ENCODE results near the gene ADGRG3. TPM values are rescaled to one million over a fixed set of nuclear protein-coding genes. Genes with fewer than 3 reads are reported as not detected.

Gene ADGRG3
- total RNA-seq, 1 donor from 2014 or later = not detected

DNA sequence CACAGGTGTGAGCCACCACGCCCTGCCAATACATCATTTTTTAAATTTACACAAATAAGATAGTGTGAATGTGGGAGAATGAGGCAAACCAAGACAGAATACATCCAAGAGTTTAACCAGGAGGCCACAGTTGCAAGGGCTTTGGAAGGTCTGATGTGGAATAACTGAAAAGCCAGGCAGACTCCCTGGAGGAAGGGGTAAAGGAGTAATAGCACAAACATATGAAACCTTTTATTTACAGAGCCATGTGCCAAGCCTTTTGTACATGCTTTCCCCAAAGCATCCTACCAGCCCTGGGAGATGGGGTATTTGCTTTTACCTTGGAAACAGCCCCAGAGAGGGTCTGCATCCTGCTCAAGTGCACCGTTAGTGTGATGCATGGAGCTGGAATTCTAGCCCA, 4.7 kb downstream of the ADGRG3 start:
- Histone ChIP-seq H3K79me2 (ENCODE audit: low read depth) (no peaks in the 10 kb centered on the region), H3K4me1 (peaks cover 19% of the 10 kb centered on the region), H3K9ac (no peak overlapping the region), H3K36me3 (no peaks in the 10 kb centered on the region), H4K20me1 (ENCODE audit: low read depth) (no peaks in the 10 kb centered on the region), H3K4me3 (no peak overlapping the region), H3K9me3 (ENCODE audit: low read depth) (no peaks in the 10 kb centered on the region), H3F3A (ENCODE audit: low read depth) (peaks cover 10% of the 10 kb centered on the region), H3K4me2 (no peak overlapping the region), H3K27me3 (no peaks in the 10 kb centered on the region), H3K27ac (no peak overlapping the region), H2AFZ (replicated peaks) (no peak overlapping the region)
- no peak overlapping the region for H3K4me3 Mint-ChIP-seq
- DNase-seq (ENCODE audit: low spot score) = no peak
- TF ChIP-seq EZH2 (IDR thresholded peaks at IDR 0.05) = no peak
- TF ChIP-seq, protein P1, sequence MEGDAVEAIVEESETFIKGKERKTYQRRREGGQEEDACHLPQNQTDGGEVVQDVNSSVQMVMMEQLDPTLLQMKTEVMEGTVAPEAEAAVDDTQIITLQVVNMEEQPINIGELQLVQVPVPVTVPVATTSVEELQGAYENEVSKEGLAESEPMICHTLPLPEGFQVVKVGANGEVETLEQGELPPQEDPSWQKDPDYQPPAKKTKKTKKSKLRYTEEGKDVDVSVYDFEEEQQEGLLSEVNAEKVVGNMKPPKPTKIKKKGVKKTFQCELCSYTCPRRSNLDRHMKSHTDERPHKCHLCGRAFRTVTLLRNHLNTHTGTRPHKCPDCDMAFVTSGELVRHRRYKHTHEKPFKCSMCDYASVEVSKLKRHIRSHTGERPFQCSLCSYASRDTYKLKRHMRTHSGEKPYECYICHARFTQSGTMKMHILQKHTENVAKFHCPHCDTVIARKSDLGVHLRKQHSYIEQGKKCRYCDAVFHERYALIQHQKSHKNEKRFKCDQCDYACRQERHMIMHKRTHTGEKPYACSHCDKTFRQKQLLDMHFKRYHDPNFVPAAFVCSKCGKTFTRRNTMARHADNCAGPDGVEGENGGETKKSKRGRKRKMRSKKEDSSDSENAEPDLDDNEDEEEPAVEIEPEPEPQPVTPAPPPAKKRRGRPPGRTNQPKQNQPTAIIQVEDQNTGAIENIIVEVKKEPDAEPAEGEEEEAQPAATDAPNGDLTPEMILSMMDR (IDR thresholded peaks at IDR 0.05) = no peak
- no peak for TF ChIP-seq EZH2phosphoT487 (IDR thresholded peaks at IDR 0.05)
- peaks cover 23% of the 10 kb centered on the region for H3K4me1 Mint-ChIP-seq
- H3K36me3 Mint-ChIP-seq = no peaks in the 10 kb centered on the region
- no peaks in the 10 kb centered on the region for H3K9me3 Mint-ChIP-seq
- peaks cover 6% of the 10 kb centered on the region for H3K27me3 Mint-ChIP-seq (ENCODE audit: insufficient read depth, low read depth)
- H3K27ac Mint-ChIP-seq = no peak overlapping the region

DNA sequence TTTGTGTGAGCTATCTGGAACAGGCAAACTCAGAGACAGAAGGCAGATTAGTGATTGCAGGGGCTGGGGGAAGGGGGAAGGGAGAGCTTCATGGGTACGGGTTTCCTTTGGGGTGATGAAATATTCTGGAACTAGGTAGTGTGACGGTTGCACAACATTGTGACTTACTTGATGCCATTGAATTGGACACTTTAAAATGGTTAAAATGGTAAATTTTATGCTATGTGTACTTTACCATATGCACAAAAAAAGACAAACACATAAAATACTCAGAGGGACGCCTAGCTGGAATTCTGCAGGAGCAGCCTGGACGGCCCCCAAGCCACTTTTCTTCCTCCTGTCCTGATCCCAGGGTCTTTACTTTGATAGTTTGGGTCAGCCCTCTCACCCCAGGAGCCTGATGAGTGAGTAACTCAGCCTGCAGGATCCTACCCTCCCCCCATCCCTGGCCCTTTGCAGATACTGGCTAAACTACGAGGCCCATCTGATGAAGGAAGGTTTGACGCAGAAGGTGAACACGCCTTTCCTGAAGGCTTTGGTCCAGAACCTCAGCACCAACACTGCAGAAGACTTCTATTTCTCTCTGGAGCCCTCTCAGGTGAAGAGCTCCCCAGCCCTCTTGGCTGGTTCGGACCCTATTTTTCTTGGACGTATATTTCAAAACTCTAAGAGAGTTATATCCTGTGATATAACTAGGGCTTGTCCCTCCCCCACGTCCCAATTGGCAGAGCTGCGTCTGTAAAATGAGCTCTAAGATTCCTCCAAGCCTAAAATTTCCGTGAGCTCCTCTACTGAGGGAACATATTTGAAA, 7.8 kb downstream of the ADGRG3 start:
- peaks cover 19% of the 10 kb centered on the region for H3K4me1 ChIP-seq

DNA sequence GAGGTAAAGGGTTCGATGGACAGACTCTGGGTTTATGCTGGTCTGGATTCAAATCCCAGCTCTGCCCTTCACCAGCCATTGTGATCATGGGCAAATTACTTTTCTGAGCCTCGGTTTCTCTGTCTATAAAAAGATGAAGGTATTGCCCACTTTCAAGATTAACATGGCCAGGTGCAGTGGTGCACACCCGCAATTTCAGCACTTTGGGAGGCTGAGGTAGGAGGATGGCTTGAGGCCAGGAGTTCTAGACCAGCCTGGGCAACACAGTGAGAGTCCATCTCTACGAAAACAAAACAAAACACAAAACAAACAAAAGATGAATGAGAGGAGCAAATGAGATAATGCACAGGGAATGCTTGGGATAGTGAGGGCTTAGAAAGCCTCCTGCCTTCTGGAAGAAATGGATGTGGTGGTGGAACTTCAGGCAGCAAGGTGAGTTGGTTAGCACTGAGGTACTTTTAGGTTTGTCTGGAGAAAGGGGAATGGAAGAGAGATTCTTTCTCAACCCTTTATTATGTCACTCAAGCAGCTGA, 8.5 kb downstream of the ADGRG3 start:
- no peak for TF ChIP-seq EZH2 (IDR thresholded peaks at IDR 0.05)
- TF ChIP-seq, protein P1 (IDR thresholded peaks at IDR 0.05) = no peak
- no peak for TF ChIP-seq EZH2phosphoT487 (IDR thresholded peaks at IDR 0.05)
- no peaks in the 10 kb centered on the region for H3K27me3 ChIP-seq
- H3K4me1 Mint-ChIP-seq = peaks cover 31% of the 10 kb centered on the region
- H2AFZ ChIP-seq (replicated peaks) = peak overlapping the region; percentile 17
- peak overlapping the region; percentile 94 for H3K27ac Mint-ChIP-seq
- H3K4me1 ChIP-seq = peaks cover 19% of the 10 kb centered on the region
- H3K36me3 ChIP-seq = no peaks in the 10 kb centered on the region
- H3K4me3 Mint-ChIP-seq = no peak overlapping the region
- H3K9me3 Mint-ChIP-seq = no peaks in the 10 kb centered on the region
- no peak overlapping the region for H3K27ac ChIP-seq
- H3K79me2 ChIP-seq (ENCODE audit: low read depth) = no peaks in the 10 kb centered on the region
- no peaks in the 10 kb centered on the region for H4K20me1 ChIP-seq (ENCODE audit: low read depth)
- no peak overlapping the region for H3K9ac ChIP-seq
- H3K9me3 ChIP-seq (ENCODE audit: low read depth) = no peaks in the 10 kb centered on the region
- peaks cover 3% of the 10 kb centered on the region for H3K27me3 Mint-ChIP-seq (ENCODE audit: insufficient read depth, low read depth)
- DNase-seq (ENCODE audit: low spot score) = no peak
- no peaks in the 10 kb centered on the region for H3K36me3 Mint-ChIP-seq
- peaks cover 10% of the 10 kb centered on the region for H3F3A ChIP-seq (ENCODE audit: low read depth)
- H3K4me2 ChIP-seq = no peak overlapping the region
- H3K4me3 ChIP-seq = no peak overlapping the region

More for the DNA sequence above, 7.8 kb downstream of the ADGRG3 start:
- no peak overlapping the region for H3K4me3 ChIP-seq
- peak; percentile 65 for DNase-seq (ENCODE audit: low spot score)
- H3K9ac ChIP-seq = no peak overlapping the region
- TF ChIP-seq EZH2 (IDR thresholded peaks at IDR 0.05) = no peak
- no peak for TF ChIP-seq EZH2phosphoT487 (IDR thresholded peaks at IDR 0.05)
- TF ChIP-seq, protein P1 (IDR thresholded peaks at IDR 0.05) = no peak
- Mint-ChIP-seq H3K36me3 (no peaks in the 10 kb centered on the region), H3K9me3 (no peaks in the 10 kb centered on the region), H3K27ac (no peak overlapping the region), H3K27me3 (ENCODE audit: insufficient read depth, low read depth) (peaks cover 3% of the 10 kb centered on the region), H3K4me3 (no peak overlapping the region), H3K4me1 (peaks cover 33% of the 10 kb centered on the region)
- H3K27me3 ChIP-seq = no peaks in the 10 kb centered on the region
- H3K36me3 ChIP-seq = no peaks in the 10 kb centered on the region
- H4K20me1 ChIP-seq (ENCODE audit: low read depth) = no peaks in the 10 kb centered on the region
- no peak overlapping the region for H3K27ac ChIP-seq
- peaks cover 10% of the 10 kb centered on the region for H3F3A ChIP-seq (ENCODE audit: low read depth)
- H2AFZ ChIP-seq (replicated peaks) = peak overlapping the region; percentile 17
- H3K79me2 ChIP-seq (ENCODE audit: low read depth) = no peaks in the 10 kb centered on the region
- no peaks in the 10 kb centered on the region for H3K9me3 ChIP-seq (ENCODE audit: low read depth)
- peak overlapping the region; percentile 65 for H3K4me2 ChIP-seq
